HPDE6-E6E7 (cell line): Measurements from ENCODE around the gene AFF3.
A peak's percentile ranks its signal among the peaks of the same experiment; 100 is the strongest.
"Not testable (repeated sequence)": the region's sequence is repeated elsewhere in the genome, so short reads cannot be mapped to it uniquely, and the experiment has no call there.

Experiments
- DNase-seq: peaks from one replicate; pipeline ENCODE4 v3.0.0; 2011; ENCODE audit warnings: missing footprints; ENCODE audit errors: extremely low spot score

The AFF3 gene

GRCh38 chr2:99672766-99673350 lies 469.5 kb downstream of the AFF3 start:
- DNase-seq: no peak

DNA sequence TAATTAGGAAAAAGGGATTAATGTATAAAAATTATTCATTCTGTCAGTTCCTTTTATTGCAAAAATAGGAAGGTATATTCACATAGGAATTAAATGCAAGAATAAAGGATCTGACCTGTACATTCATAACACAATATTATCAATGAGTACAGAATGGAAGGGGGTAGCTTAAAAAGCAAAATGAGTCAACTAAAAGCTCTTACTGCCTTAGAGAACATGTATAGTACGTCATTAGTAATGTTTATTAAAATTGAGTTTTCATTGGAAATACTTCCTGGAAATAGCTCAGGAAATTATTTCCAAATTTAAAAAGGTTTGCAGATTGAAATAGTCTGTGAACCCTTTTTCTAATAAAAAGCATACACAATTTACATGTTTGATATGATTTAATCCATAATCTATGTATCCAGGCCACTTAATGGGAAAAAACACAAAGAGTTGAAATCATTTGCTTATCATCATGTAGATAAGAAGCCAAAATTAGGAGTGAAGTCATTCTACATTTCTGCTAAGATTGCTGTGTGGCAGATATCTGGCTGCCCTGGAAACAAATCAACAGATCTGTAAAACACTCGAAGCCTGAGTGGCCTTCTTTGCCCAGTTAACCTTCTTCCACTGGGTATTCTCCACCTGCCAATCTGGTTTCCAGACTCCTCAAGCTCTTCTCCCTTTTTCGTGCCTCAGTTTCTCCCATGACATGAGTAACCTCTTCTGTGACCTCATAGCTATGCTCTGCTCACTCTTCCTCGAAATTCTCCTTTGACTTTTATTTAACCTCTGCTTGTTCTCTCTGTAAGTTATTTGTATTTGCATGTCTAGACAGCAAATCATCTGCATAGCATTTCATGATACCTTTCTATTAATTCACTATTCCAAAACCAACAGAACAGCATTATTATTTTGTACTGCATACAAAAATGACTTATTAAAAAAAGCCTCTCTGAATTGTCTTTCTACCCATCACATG lies 471.3 kb downstream of the AFF3 start:
- no peak for DNase-seq

GRCh38 chr2:99666256-99666655 lies 476.1 kb downstream of the AFF3 start:
- no peak for DNase-seq

GRCh38 chr2:99663641-99664040 lies 478.7 kb downstream of the AFF3 start:
- DNase-seq: no peak

- no peak for DNase-seq
Measured at GRCh38 chr2:99662761-99663341, 479.5 kb downstream of the AFF3 start.

GRCh38 chr2:99661761-99662160 lies 480.6 kb downstream of the AFF3 start:
- not testable (repeated sequence) for DNase-seq

DNA sequence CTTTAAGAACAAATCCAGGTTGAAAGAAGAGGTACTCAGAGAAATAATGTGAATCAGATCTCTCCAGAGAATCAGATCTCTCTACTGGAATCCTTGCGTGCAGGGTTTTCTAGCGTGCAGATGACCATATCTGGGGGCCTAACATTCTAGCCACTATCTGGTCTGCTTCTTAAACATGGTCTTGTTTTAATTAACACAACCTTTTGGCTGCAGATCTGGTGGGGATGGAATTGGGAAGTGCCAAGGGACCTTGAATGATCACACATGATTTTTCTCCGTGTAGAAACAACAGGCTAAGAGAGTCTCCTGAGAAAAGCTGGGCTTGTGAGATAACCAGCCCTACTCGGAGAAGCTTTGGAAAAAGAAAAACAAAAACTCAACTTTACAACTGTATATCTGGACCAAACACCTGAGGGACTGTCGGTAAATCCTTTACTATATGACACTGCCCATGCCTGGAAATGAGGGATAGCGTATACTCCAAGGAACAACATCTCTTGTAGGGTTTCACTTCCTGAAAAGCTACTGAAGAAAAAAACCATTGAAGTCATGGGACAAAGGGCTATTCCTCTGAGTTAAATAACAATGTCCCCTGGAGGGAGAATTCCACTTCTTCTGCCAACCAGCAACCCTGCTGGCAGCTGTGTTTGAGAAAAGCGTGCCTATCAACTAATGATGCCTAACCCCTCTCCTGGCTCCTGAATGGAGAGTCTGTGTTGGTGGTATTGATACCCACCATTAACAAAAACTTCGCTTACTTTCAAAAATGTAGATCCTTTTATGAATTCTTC lies 481.6 kb downstream of the AFF3 start:
- DNase-seq: no peak

- no peak for DNase-seq
Measured at GRCh38 chr2:99659874-99660273, 482.5 kb downstream of the AFF3 start.

DNA sequence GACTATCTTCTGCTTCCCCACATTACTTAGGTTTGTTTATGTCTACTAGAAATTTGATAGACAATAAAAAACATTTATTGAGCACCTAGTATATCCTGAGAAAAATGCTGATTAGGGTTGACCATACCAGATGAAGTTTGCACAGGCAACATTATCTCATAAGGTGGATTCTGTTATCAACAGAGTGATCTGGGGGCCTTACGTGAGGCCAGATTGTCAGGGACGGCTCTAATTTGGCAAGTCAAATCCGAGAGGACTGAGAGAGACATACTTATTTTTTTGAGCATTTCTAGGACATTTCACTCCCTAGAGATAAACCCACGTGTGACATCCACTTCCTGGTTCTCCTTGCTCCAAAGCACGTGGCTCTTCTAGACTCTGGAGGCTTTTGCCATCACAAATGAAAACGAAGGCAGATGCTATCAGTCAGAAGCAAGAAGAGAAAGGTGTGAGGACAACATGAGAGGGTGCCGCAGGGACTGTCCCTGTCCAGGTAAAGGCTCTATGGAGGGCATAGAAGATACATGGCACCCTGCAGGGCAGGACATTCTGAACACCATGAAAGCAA lies 484.6 kb downstream of the AFF3 start:
- DNase-seq: no peak

- no peak for DNase-seq
Measured at GRCh38 chr2:99656994-99657393, 485.4 kb downstream of the AFF3 start.

DNA sequence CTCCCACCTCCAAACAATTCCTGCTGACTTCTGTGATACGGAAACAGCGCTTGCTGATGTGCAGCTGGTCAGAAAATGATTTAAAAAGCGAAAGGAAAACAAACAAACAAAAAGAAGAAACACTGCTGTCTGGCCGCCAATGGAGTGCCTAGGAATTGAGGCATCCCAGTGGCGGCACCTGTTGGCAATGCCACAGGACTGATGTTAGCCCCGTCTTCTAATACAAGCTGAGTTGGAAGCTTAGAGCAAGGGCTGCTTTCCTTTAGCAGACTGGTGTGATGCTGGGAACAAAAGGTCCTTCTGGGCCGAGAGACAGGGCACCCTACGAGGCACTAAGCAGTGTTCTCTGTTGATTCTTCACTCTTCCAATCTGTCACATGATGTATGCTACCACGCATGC lies 489.0 kb downstream of the AFF3 start:
- DNase-seq: no peak

DNA sequence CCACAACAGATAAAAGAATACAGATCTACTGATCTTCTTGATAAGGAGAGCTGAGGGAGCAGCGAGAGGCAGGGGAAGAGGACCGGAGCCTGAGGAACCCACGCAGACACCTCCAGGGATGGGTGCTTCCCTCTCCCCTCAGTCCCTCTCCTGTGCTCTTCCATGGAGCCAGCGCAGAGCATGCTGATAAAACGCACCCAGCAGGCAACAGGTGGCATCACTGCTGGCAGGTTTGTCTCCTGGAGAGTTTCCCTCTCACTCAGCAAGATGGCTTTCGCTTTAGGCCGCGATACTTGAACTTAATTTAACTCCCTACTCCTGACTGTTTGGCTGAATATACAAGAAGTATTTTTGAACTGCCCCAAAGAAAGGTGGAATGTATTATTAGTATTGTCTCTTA lies 489.5 kb downstream of the AFF3 start:
- DNase-seq: no peak

DNA sequence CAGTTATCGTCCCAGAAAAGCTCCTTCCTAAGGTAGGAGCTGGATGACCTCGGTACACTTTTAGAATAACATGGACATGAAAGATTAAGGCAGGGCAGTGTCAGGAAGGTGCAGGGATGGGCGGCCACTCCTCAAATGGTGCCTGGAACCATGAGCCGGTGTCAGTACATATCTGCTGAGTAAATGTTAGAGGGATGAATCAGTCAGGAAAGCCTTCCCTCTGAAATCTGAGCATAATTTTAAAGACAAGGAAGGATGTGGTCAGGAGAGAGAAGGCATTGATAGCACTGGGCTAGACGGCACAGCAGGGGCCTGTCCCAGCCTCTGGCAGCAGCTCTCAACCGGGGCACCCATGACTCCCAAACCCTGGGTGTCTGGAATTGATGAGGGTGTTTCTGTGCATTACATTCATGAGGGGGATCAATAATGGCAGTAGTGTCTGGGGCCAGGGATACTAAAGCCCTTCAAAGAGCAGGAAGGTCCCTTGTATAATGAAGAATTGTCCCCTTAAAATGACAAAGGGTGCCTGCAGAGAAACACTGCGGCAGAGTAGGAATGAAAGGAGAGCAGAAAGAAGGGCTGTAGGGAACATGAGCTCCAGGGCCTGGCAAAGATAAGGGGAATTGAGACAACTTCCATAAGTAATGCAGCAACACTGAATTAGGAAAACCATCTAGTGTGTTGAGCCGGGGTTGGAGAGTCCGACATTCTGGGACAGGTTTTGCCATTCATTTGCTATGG lies 490.3 kb downstream of the AFF3 start:
- peak; percentile 39 for DNase-seq

GRCh38 chr2:99648906-99649789 lies 493.2 kb downstream of the AFF3 start:
- DNase-seq: no peak

GRCh38 chr2:99648178-99648844 lies 494.1 kb downstream of the AFF3 start:
- no peak for DNase-seq

DNA sequence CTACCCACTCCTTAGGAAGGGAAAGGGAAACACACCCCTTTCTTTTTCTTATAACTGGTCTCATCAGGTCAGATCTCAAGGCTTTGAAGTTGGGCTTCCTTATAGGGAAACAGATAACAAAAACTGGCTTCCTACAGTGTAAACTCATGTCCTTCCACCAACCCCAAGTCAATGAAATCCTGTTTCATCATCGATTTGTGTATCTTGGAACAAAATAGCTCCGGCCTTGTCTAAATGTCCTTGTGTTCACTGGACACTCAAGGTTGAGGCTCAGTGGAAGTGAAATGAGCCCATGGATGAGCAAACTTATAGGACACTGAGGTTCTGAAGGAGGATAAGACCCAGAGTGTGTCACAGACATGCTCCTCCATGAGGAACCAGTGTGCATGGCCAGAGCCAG lies 496.4 kb downstream of the AFF3 start:
- DNase-seq: no peak

- no peak for DNase-seq
Measured at GRCh38 chr2:99644419-99644787, 498.0 kb downstream of the AFF3 start.

DNA sequence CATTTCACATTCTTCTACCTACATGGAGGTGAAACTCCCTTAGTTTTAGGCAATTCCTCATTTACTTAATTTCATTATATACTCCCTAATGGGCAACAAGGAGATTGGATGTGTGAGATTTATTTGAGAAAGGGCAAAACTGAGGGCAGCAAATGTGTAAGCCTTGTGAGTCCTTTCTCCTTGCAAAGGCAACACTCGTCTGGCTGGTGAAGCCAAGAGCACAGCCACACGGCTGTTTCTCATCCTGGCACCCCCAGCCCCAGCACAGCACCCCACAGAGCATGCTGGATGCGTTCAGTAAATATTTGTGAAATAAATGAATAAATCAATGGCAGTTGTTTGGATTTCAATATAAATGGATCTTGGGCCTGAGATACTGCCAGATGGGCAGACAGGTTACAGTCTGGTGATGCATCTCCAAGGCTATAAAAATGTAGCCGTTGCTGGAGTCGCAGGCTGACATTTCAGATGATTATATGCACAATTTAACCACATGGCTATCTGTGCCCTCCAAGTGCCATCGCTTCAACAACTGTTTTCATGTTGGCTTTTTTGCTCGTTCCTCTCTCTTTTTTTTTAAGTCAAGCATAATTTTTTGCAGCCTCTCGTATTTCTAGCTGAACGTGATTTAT lies 498.5 kb downstream of the AFF3 start:
- DNase-seq: no peak

GRCh38 chr2:99641999-99642398 lies 500.4 kb downstream of the AFF3 start:
- DNase-seq: no peak
